Lung (tissue), 12 donors: ENCODE results near the gene FSCN2. TPM values are rescaled to one million over a fixed set of nuclear protein-coding genes. Genes with fewer than 3 reads are reported as not detected.
A peak's percentile ranks its signal among the peaks of the same experiment; 100 is the strongest.

ENCODE experiments used
- ATAC-seq: fragments of 200-7000 bp; cut with Tn5 transposase; one replicate; pipeline ENCODE4 v1.9.1; 2020; ENCODE audit warnings: moderate number of reproducible peaks; ENCODE audit not compliant: insufficient read depth, low FRiP score
- DNase-seq, 3 donors: peaks; one replicate each; pipeline ENCODE4 v3.0.0-alpha.2; 2013 to 2017
- H3K27ac ChIP-seq, 2 donors: one replicate each; pipeline ENCODE4 v1.5.1; 2013; ENCODE audit warnings: mild to moderate bottlenecking in 2 of 2, moderate library complexity in 2 of 2, control low read depth in 1 of 2, inconsistent platforms in 1 of 2, low read depth in 1 of 2, low read length in 1 of 2
- H3K27me3 ChIP-seq, 3 donors: one replicate each; pipeline ENCODE4 v1.5.1; 2013; ENCODE audit warnings: low read length in 2 of 3; ENCODE audit not compliant: control insufficient read depth in 3 of 3, insufficient read depth in 3 of 3
- H3K36me3 ChIP-seq, 4 donors: one replicate each; pipeline ENCODE4 v1.5.1; 2013; ENCODE audit warnings: low read length in 4 of 4, mild to moderate bottlenecking in 1 of 4, moderate library complexity in 1 of 4; ENCODE audit not compliant: control insufficient read depth in 4 of 4, insufficient read depth in 4 of 4
- H3K4me1 ChIP-seq, 5 donors: one replicate each; pipeline ENCODE4 v1.5.1; 2013; ENCODE audit warnings: low read length in 5 of 5, mild to moderate bottlenecking in 2 of 5, moderate library complexity in 1 of 5; ENCODE audit not compliant: control insufficient read depth in 5 of 5, insufficient read depth in 5 of 5
- H3K4me3 ChIP-seq: one replicate; pipeline ENCODE4 v1.5.1; 2013; ENCODE audit warnings: mild to moderate bottlenecking, control low read depth, moderate library complexity
- H3K9ac ChIP-seq, 2 donors: one replicate each; pipeline ENCODE4 v1.5.1; 2013; ENCODE audit warnings: low read length in 2 of 2, control low read depth in 1 of 2; ENCODE audit not compliant: insufficient read depth in 1 of 2
- H3K9me3 ChIP-seq, 4 donors: one replicate each; pipeline ENCODE4 v1.5.1; 2013; ENCODE audit warnings: low read length in 3 of 4, mild to moderate bottlenecking in 1 of 4, moderate library complexity in 1 of 4; ENCODE audit not compliant: control insufficient read depth in 4 of 4, insufficient read depth in 3 of 4
- CTCF ChIP-seq: IDR thresholded peaks from 2 replicates; pipeline ENCODE4 v1.5.1; 2012; ENCODE audit warnings: mild to moderate bottlenecking; ENCODE audit errors: control extremely low read depth, extremely low read depth
- WGBS, 2 donors: extraction: QIAGEN DNeasy Blood & Tissue Kit; methylation state at CpG; one replicate each; pipeline ENCODE4 v1.1.7; 2013; 5-methylcytosine and 5-hydroxymethylcytosine counted together
- polyA plus RNA-seq, 2 donors: library from polyadenylated mRNA; stranded (reverse); fragments of 200-250 nt; gene quantifications; one replicate each; pipeline ENCODE4 v1.2.1, GENCODE V29; 2013
- total RNA-seq, 2 donors: library from RNA; depleted of rRNA in 1 of 2; stranded (reverse); fragments of >200 nt in 1 of 2; gene quantifications; one replicate each; pipeline ENCODE4 v1.2.1, GENCODE V29; 2014 to 2021
- donor health status: control.
- donor health status: control.
- donor health status: Bipolar disorder and iron deficiency.
- donor health status: healthy.
- donor health status: DM: yes; HTN: yes; CAD: no.

Gene FSCN2
- total and polyA plus RNA-seq, 4 donors = 0.46 to 3.9 (median 1.9) TPM

GRCh38 chr17:81489998-81490992, 37.9 kb upstream of the FSCN2 start:
- Histone ChIP-seq H3K27me3 (no peaks in the 10 kb centered on the region), H3K36me3 (no peaks in the 10 kb centered on the region), H3K4me3 (no peak overlapping the region), H3K4me1 (peaks cover 0 to 11% (median 3%) of the 10 kb centered on the region in 5 donors), H3K9me3 (no peaks in the 10 kb centered on the region), H3K27ac (peak overlapping the region in 1 of 2 donors; percentile 32), H3K9ac (no peak overlapping the region)
- TF ChIP-seq CTCF = no peak
- no peak for DNase-seq
- no peak for ATAC-seq
- 61 to 66% methylated on average over 14 of the region's 14 CpGs for WGBS, 2 donors

- H3K9ac ChIP-seq = no peak overlapping the region
- H3K9me3 ChIP-seq = no peaks in the 10 kb centered on the region
- H3K27me3 ChIP-seq = no peaks in the 10 kb centered on the region
- H3K4me1 ChIP-seq = peaks cover 0 to 11% (median 3%) of the 10 kb centered on the region in 5 donors
- H3K27ac ChIP-seq = no peak overlapping the region
- 47 to 64% methylated on average over 5 of the region's 5 CpGs for WGBS, 2 donors
- no peaks in the 10 kb centered on the region for H3K36me3 ChIP-seq
- no peak for TF ChIP-seq CTCF
- no peak overlapping the region for H3K4me3 ChIP-seq
- DNase-seq (peak in 1 of 3 donors; percentile 24), ATAC-seq (no peak)
Measured at GRCh38 chr17:81491181-81491581, 37.0 kb upstream of the FSCN2 start.

GRCh38 chr17:81491761-81492160, 36.4 kb upstream of the FSCN2 start:
- 24 to 41% methylated on average over 5 of the region's 5 CpGs for WGBS, 2 donors
- H3K4me1 ChIP-seq = peaks cover 0 to 11% (median 3%) of the 10 kb centered on the region in 5 donors
- H3K27me3 ChIP-seq = no peaks in the 10 kb centered on the region
- DNase-seq (peak in 1 of 3 donors; percentile 47), ATAC-seq (no peak)
- H3K4me3 ChIP-seq = no peak overlapping the region
- no peaks in the 10 kb centered on the region for H3K36me3 ChIP-seq
- no peaks in the 10 kb centered on the region for H3K9me3 ChIP-seq
- no peak overlapping the region for H3K9ac ChIP-seq
- TF ChIP-seq CTCF = no peak
- no peak overlapping the region for H3K27ac ChIP-seq
